ENCODE results near the gene ASPG.

Gene ASPG

DNA sequence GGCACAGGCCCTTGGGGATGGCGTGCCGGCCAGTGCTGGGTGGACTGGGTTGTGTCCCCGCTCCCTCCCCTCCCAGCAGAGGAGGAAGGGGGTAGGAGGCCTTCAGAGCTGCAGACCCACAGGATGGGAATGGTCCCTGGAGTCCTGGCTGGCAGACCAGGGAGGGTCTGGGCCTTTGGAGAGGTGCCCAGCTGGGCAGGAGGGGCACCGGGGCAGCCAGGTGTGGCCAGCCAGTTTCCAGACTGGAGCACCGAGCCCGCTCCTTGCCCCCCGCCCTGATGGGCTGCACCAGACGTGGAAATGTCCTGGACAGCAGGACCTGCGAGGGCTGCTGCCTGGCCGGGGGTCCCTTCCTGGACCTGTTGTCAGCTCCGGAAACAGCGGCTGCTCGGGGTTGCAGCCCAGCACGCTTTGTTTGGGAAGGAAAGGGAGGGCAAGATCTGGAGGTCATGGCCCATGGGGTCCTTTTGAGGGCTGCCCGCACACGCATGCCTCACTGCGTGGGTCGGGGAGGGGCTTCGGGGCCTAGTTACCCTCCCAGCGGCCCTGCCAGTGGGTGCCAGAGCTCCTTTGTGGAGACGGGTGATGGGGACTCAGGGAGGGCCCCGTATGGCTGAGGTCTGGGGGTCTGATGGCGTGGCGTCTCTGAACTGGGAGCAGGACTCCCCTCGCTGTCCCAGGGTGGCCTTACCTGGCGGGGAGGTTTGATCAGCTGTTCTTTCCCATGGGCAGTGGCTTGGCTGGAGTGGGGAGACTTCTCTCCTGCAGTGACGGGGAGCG, 62.0 kb downstream of the ASPG start:
- Histone ChIP-seq H3K27ac (ENCODE audit: low read depth, low read length) (no peak overlapping the region), H3K79me2 (ENCODE audit: insufficient read depth, low read length) (no peaks in the 10 kb centered on the region), H4K20me1 (ENCODE audit: low read depth, low read length) (no peaks in the 10 kb centered on the region), H3K9me3 (ENCODE audit: insufficient read depth, low read length) (no peaks in the 10 kb centered on the region), H3K36me3 (ENCODE audit: low read length) (no peaks in the 10 kb centered on the region), H3K27me3 (ENCODE audit: low read length) (no peaks in the 10 kb centered on the region), H2AFZ (ENCODE audit: low read depth, low read length, severe bottlenecking) (no peak overlapping the region), H3K4me2 (ENCODE audit: low read depth, low read length, poor library complexity, severe bottlenecking) (no peak overlapping the region), H3K4me3 (ENCODE audit: insufficient read depth, low read length, poor library complexity, severe bottlenecking) (no peak overlapping the region), H3F3A (ENCODE audit: insufficient read depth) (no peaks in the 10 kb centered on the region), H3K9ac (ENCODE audit: low read length) (no peak overlapping the region), H3K9me2 (replicated peaks; ENCODE audit: insufficient read depth, low read length) (no peaks in the 10 kb centered on the region)
- TF ChIP-seq EZH2phosphoT487 (conservative IDR thresholded peaks at IDR 0.05; ENCODE audit: low read length) (no peak), CTCF (IDR thresholded peaks at IDR 0.05; ENCODE audit: insufficient read depth, low read length, poor library complexity, severe bottlenecking) (no peak)

GRCh38 chr14:104148433-104149277, 63.2 kb downstream of the ASPG start:
- Histone ChIP-seq H3K27ac (ENCODE audit: low read depth, low read length) (no peak overlapping the region), H2AFZ (ENCODE audit: low read depth, low read length, severe bottlenecking) (no peak overlapping the region), H3K9me3 (ENCODE audit: insufficient read depth, low read length) (no peaks in the 10 kb centered on the region), H4K20me1 (ENCODE audit: low read depth, low read length) (no peaks in the 10 kb centered on the region), H3K9ac (ENCODE audit: low read length) (no peak overlapping the region), H3F3A (ENCODE audit: insufficient read depth) (no peaks in the 10 kb centered on the region), H3K79me2 (ENCODE audit: insufficient read depth, low read length) (no peaks in the 10 kb centered on the region), H3K36me3 (ENCODE audit: low read length) (no peaks in the 10 kb centered on the region), H3K4me3 (ENCODE audit: insufficient read depth, low read length, poor library complexity, severe bottlenecking) (no peak overlapping the region), H3K27me3 (ENCODE audit: low read length) (no peaks in the 10 kb centered on the region), H3K4me2 (ENCODE audit: low read depth, low read length, poor library complexity, severe bottlenecking) (no peak overlapping the region), H3K9me2 (replicated peaks; ENCODE audit: insufficient read depth, low read length) (no peaks in the 10 kb centered on the region)
- TF ChIP-seq CTCF (IDR thresholded peaks at IDR 0.05; ENCODE audit: insufficient read depth, low read length, poor library complexity, severe bottlenecking) (no peak), EZH2phosphoT487 (conservative IDR thresholded peaks at IDR 0.05; ENCODE audit: low read length) (no peak)

GRCh38 chr14:104149278-104149595, 63.7 kb downstream of the ASPG start:
- no peak overlapping the region for H3K9ac ChIP-seq (ENCODE audit: low read length)
- H3K27ac ChIP-seq (ENCODE audit: low read depth, low read length), result no peak overlapping the region

More at GRCh38 chr14:104149278-104149595, 63.7 kb downstream of the ASPG start:
- H3K27me3 ChIP-seq (ENCODE audit: low read length), result no peaks in the 10 kb centered on the region
- no peak overlapping the region for H2AFZ ChIP-seq (ENCODE audit: low read depth, low read length, severe bottlenecking)
- H3K9me2 ChIP-seq (replicated peaks; ENCODE audit: insufficient read depth, low read length), result no peaks in the 10 kb centered on the region
- no peak overlapping the region for H3K4me2 ChIP-seq (ENCODE audit: low read depth, low read length, poor library complexity, severe bottlenecking)
- TF ChIP-seq CTCF (IDR thresholded peaks at IDR 0.05; ENCODE audit: insufficient read depth, low read length, poor library complexity, severe bottlenecking) (no peak), EZH2phosphoT487 (conservative IDR thresholded peaks at IDR 0.05; ENCODE audit: low read length) (no peak)
- H3K4me3 ChIP-seq (ENCODE audit: insufficient read depth, low read length, poor library complexity, severe bottlenecking), result no peak overlapping the region
- H4K20me1 ChIP-seq (ENCODE audit: low read depth, low read length), result no peaks in the 10 kb centered on the region
- H3K79me2 ChIP-seq (ENCODE audit: insufficient read depth, low read length), result no peaks in the 10 kb centered on the region
- no peaks in the 10 kb centered on the region for H3F3A ChIP-seq (ENCODE audit: insufficient read depth)
- no peaks in the 10 kb centered on the region for H3K9me3 ChIP-seq (ENCODE audit: insufficient read depth, low read length)
- no peaks in the 10 kb centered on the region for H3K36me3 ChIP-seq (ENCODE audit: low read length)
